GM12874 (cell line): ENCODE data around the gene TK1.

Experiments
- TF ChIP-seq, protein P1 (sequence below): IDR thresholded peaks from 2 replicates; pipeline ENCODE4 v1.5.1; 2011; ENCODE audit warnings: low read depth, mild to moderate bottlenecking, control low read depth, low read length, moderate library complexity; ENCODE audit not compliant: insufficient read depth

The TK1 gene

DNA sequence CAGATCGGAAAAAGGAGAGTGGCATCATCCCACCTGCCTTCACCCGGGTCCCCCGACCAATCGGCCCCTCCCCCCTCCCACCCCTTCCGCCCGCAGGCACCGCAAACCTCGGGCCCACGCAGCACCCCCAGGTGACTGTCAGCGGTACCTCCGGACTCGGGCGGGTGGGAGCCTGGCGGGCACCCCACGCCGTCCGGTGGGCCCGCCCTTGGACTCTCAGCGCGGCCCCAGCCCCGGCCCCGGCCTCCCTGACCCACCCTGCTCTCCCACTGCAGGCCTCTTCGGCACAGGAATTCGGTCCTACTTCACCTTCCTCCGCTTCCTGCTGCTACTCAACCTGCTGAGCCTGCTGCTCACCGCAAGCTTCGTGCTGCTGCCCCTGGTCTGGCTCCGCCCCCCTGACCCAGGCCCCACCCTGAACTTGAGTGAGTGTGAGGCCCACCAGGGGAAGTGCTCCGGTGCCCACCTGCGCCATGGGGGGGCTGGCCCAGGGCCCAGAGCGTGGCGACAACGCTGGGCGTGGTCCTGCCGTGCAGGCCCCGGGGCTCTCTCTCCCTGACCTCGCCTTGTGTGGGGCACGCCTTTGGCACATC lies 54.7 kb downstream of the TK1 start:
- TF ChIP-seq, protein P1, sequence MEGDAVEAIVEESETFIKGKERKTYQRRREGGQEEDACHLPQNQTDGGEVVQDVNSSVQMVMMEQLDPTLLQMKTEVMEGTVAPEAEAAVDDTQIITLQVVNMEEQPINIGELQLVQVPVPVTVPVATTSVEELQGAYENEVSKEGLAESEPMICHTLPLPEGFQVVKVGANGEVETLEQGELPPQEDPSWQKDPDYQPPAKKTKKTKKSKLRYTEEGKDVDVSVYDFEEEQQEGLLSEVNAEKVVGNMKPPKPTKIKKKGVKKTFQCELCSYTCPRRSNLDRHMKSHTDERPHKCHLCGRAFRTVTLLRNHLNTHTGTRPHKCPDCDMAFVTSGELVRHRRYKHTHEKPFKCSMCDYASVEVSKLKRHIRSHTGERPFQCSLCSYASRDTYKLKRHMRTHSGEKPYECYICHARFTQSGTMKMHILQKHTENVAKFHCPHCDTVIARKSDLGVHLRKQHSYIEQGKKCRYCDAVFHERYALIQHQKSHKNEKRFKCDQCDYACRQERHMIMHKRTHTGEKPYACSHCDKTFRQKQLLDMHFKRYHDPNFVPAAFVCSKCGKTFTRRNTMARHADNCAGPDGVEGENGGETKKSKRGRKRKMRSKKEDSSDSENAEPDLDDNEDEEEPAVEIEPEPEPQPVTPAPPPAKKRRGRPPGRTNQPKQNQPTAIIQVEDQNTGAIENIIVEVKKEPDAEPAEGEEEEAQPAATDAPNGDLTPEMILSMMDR = no peak

DNA sequence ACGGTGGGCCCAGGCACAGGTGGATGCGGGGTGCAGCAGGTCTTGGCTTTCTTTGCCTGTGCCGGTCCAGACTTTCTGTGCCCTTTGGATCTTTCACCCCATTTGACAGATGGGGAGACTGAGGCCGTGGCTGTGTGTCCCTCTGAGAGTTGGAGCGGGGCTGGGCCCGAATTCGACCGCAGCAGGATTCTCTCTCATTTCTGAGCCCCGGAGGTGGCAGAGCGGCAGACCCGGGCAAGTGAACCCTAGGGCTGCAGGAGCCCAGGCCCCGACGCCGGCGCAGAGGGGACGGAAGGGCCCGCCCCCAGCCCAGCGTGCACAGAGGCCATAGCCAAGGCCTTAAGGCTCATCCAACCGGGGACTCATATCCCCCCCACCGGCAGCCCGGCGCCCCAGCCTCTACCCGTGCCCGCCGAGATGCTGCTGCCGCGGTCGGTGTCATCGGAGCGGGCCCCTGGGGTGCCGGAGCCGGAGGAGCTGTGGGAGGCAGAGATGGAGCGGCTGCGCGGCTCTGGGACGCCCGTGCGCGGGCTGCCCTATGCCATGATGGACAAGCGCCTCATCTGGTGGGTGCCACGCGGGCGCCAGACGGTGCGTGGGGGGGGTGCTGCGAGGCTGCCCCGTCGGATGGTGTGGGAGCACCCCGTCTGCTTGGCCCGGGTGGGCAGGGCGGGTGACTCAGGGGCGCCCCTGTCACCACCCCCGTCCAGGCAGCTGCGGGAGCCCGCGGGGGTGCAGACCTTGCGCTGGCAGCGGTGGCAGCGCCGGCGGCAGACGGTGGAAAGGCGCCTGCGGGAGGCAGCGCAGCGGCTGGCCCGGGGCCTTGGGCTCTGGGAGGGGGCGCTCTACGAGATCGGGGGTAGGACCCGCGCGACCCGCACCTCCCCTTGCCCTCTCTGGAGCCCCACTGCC lies 55.4 kb downstream of the TK1 start:
- TF ChIP-seq, protein P1 = no peak

DNA sequence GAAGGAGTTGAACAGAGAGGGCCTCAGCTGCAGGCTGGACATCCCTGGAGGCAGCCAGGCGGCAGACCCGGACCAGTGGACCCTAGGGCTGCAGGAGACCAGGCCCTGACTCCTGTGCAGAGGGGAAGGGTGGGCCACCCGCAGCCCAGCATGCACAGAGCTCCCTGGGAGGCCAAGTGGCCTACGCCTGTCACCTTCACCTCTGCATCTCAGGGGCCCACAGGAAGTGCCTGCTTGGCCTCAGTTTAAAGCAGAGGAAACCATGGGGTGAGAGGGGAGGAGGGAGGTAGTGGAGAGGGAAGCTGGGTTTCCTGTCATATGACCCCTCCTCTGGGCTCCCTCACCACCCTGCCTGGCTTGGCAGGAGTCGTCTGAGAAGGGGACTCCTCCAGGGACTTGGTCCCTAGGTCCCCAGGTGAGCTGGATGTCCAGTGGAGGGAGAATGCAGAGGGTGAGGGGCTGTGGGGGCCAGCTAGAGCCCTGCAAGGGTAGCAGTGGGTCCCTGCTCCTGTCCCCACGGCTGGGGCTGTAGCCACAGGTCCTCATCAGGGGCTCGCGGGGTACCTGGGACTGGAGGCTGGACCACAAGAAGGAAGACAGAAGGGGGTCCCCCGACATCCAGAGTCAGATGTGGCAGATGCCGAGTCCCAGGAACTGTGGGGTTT lies 56.3 kb downstream of the TK1 start, which contains the start of gene TMC8:
TMC8 (plus strand) TSS at position 335 of the 665 bp plus-strand sequence. CDS start 818 bp downstream, outside the sequence.
- TF ChIP-seq, protein P1 = no peak

DNA sequence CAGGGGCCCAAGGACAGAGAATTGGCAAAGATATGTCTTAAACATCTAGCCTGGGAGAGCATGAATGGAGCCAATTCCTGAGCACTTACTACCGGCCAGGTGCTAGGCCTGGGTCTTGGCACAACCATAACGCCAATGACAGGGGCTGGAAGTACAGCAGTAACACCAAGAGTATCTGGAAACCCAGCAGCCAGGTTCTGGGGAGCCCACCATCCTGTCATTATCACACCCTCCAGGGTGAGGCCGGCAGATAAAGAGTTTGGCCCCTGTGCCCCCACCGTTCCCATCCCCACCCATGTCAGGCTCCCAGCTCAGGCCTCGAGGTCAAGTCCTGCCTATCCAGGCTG lies 56.8 kb downstream of the TK1 start:
- TF ChIP-seq, protein P1 = no peak

DNA sequence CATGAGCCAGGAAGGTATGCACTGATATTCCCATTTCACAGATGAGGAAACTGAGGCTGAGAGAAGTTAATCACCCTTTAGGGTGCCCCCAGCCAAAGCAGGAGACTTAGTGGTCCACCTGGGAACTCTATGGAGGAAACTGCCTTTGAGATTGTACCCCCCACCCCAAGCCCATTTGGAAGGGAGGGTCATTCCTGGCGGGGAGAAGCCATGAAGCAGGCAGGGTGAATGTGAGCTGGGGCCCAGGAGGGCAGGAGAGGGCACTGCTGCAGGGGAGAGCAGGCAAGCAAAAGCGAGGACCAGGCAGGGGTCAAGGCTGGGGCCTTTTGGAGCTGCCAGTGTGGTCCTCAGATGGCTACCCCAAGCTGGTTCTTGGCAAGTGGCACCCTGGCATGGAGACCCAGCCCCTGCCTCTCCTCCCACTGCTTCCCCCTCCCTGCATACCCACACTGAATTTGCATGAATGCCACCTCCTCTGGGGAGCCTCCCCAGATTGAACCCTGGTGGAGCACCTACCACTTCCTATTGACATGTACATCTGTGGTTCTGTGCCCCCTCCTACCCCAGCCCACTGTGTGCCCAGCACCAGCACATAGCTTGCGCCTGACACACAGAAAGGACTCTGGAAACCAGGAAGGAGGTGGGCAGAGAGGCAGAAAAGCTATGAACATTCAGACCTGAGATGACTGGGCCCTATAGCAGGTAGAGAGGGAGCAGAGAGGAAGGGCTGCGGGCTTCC lies 57.3 kb downstream of the TK1 start:
- TF ChIP-seq, protein P1 = no peak

DNA sequence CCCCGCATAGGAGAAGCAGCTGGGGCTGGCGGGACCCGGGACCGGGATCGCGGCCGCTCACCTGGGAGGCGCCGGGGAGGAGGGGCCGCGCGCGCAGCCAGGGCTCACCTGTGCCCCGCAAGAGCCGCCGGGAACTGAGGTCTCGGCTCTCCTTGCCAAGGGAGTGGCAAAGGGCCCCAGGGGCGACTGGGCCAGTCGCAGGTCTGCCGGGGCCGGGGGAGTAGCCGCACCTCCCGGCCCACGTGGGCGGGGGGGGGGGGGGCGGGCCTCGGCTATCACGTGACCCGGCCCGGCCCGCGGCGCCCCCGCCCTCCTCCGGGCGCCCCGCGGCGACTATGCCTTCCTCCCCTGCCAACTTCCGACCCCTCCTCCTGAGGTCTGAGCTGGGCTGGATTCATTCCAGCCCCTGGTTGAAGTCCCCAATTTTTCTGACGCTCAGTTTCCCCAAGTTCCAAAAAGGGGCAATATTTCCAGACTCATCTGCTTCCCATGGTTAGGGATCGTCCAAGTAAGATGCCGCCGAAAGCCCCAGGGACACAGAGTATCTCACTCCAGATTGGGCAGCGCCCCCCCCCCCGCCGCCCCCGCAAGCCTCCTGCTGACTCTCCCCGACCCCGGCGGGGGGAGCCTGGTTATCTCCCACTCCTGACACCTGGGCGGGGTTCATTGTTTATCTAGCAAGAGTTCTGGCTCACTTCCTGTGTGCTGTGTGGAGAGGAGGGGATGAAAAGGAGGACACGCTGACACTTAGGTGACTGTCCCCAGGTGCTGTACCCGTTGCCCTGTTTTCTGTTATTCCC lies 58.1 kb downstream of the TK1 start, which contains the start of gene TMC6:
TMC6 (minus strand) TSS at position 205 of the 800 bp plus-strand sequence. CDS start 1,923 bp downstream, outside the sequence.
- TF ChIP-seq, protein P1 = no peak
